Stimulated activated effector memory CD8-positive, alpha-beta T cell treated with anti-CD3 and anti-CD28 coated beads, Interleukin-12 subunit alpha, Interleukin-12 subunit beta, amount 100 ng/mL, for 72 hours (primary cell): ENCODE measurements around the gene RYR2.

Source experiments
- ATAC-seq: fragments of 150-1000 bp; cut with Tn5 transposase; 2 replicates; pipeline ENCODE4 v1.10.0; 2021
- DNase-seq, 2 donors: peaks; one replicate each; pipeline ENCODE4 v3.0.0; 2021 to 2022; ENCODE audit warnings: low spot score in 2 of 2
- H3K27ac Mint-ChIP-seq: one replicate; pipeline ENCODE4 v1.8.0; 2022; ENCODE audit warnings: mild to moderate bottlenecking, mixed read lengths
- H3K36me3 Mint-ChIP-seq: one replicate; pipeline ENCODE4 v1.8.0; 2022; ENCODE audit warnings: mild to moderate bottlenecking, mixed read lengths
- H3K4me1 Mint-ChIP-seq: one replicate; pipeline ENCODE4 v1.8.0; 2022; ENCODE audit warnings: mixed read lengths
- H3K4me3 Mint-ChIP-seq: one replicate; pipeline ENCODE4 v1.8.0; 2022; ENCODE audit warnings: mild to moderate bottlenecking, mixed read lengths
- H3K9me3 Mint-ChIP-seq: one replicate; pipeline ENCODE4 v1.8.0; 2022; ENCODE audit warnings: mixed read lengths

The RYR2 gene

DNA sequence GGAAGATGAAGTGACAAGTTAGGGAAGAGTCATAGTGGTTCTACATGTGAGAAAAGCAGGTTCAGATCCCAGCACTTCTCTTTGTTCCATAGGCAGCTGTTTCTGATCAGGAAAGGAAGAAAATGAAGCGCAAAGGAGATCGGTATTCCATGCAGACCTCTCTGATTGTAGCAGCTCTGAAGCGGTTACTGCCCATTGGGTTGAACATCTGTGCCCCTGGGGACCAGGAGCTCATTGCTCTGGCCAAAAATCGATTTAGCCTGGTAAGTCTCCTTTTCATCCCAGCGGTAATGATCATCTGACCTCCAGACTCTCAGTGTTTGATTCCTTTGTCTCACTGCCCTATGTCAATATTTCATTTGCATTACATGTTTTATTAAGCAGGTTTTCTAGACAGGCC lies 675.1 kb downstream of the RYR2 start:
- Mint-ChIP-seq H3K4me3 (no peak overlapping the region), H3K27ac (no peak overlapping the region), H3K4me1 (no peaks in the 10 kb centered on the region), H3K9me3 (no peaks in the 10 kb centered on the region), H3K36me3 (no peaks in the 10 kb centered on the region)
- DNase-seq (no peak), ATAC-seq (no peak)

DNA sequence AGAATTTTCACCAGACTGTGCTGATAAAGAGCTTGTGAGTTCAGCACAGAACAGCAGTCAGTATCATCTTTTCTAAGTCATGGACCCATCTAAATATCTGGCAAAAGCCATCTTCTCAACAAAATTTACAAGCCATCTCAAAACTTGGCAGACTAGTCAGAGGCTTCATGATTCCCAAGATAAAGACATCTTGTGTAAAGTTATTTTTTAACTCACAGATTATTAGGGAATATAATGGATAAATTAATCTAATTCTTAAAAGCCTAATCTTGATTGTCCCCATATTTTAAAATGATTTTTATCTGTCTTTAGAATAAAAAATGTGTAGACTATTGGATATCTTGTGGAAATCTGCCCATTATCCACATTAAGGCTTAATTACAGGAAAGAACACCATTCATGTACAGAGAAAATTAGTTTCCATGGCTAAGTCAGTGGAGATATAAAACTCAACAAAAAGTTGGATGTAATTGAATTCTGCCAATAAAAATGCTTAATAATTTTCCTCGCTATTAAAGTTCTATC lies 688.9 kb downstream of the RYR2 start:
- Mint-ChIP-seq H3K27ac (no peak overlapping the region), H3K4me3 (no peak overlapping the region), H3K9me3 (peaks cover 13% of the 10 kb centered on the region), H3K4me1 (no peaks in the 10 kb centered on the region), H3K36me3 (no peaks in the 10 kb centered on the region)
- no peak for ATAC-seq
- no peak for DNase-seq

DNA sequence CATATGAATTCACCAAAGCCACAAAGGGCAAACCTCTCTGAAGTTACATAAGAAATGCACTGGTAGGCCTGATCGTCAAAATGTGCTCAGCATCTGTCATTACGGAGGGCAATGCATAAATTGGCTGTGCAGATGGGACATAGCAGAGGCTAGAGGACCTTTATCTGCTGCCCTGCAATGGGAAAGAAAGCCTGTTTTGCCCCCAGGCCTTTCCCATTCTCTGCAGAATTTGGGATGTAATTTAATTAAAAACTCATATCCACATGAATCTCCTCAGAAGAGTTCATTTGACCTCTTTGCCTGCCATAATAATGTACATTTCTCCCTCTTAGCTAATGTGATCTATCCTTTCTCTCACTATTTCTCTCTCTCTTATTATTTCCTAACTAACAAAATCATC lies 690.7 kb downstream of the RYR2 start:
- Mint-ChIP-seq H3K36me3 (no peaks in the 10 kb centered on the region), H3K4me3 (no peak overlapping the region), H3K9me3 (peaks cover 13% of the 10 kb centered on the region), H3K27ac (no peak overlapping the region), H3K4me1 (peaks cover 13% of the 10 kb centered on the region)
- no peak for DNase-seq
- no peak for ATAC-seq

DNA sequence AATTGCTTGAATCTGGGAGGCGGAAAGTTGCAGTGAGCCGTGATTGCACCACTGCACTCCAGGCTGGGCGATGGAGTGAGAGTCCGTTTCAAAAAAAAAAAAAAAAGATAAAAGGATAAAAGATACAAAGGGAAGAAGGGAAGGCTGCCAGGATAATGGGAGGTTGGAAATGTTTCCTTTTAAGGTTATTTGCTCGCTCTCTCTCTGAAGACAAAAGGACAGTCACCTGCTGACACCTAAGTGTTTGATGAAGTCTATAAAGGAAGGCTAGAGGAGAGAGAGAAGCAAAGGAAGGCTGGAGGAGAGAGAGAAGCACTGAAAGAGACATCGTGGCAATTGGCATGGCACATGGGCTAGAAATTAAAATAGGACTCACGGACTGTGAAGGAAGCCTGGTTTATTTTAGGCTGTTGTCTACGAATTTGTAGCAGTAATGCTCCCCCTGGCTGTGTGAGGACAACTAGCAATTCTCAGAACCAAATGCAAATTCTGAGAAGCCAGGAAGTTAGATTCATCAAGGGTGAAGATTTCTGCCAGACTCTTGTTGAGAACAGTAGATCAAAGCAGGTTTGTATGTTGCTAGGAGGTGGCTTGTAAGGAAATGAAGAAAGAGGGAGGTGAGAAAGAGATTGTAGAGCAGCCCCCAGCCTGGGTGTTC lies 694.5 kb downstream of the RYR2 start:
- ATAC-seq (peak; percentile 80), DNase-seq (no peak)
- Mint-ChIP-seq H3K36me3 (no peaks in the 10 kb centered on the region), H3K9me3 (peaks cover 15% of the 10 kb centered on the region), H3K4me1 (peaks cover 19% of the 10 kb centered on the region), H3K27ac (peak overlapping the region; percentile 4), H3K4me3 (peak overlapping the region; percentile 2)

DNA sequence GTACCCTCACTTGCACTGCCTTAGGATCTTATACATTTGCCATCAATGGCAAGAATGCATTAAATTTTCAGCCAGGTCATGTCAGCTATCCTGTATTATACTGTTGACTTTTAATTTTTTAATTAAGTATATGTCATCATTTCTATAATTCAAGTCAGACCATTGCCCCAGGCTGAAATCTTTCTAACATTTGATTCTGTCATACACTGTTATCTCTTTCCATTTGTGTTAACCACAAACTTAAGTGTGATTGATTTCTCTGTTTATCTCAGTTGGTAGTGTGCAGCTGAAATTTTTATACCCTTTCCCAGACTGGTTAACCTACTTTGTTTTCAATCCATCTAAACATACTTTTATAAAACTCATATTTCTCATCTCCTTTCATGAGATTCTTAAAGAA lies 695.5 kb downstream of the RYR2 start:
- Mint-ChIP-seq H3K27ac (no peak overlapping the region), H3K4me3 (no peak overlapping the region), H3K9me3 (peaks cover 15% of the 10 kb centered on the region), H3K4me1 (peaks cover 19% of the 10 kb centered on the region), H3K36me3 (no peaks in the 10 kb centered on the region)
- DNase-seq: no peak
- ATAC-seq: peak; percentile 53

DNA sequence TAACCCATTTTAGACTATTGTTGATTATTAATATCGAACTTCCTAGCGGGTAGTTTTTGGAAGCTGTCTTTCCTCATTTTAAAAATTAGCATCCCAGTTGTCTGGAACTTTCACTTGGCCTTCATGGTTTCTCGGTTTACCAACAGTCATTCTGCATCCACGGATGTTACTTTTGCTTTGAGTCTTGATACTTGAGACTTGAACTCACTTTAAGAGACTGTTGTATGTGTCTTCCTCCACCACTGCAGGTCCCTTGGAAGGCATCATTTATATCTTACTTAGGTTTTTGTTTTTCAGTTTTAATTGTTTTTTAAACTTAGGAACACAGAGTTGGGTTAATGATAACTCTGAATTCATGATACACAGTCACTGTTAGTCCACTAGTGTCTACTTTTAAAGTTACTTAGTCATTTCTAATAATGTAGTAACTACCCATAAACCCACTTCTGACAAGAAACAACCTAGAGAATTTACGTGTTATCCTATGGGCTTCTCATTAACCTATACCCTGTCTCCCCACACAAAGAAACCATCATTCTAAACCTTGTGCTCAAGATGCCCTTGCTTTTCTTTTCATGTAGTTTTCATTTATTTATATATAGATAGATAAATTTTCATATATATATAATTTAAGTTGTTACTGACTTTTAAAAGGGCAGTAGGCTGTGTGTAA lies 696.1 kb downstream of the RYR2 start:
- Mint-ChIP-seq H3K4me3 (no peak overlapping the region), H3K27ac (no peak overlapping the region), H3K9me3 (peaks cover 15% of the 10 kb centered on the region), H3K4me1 (peaks cover 19% of the 10 kb centered on the region), H3K36me3 (no peaks in the 10 kb centered on the region)
- ATAC-seq (peak; percentile 67), DNase-seq (no peak)

DNA sequence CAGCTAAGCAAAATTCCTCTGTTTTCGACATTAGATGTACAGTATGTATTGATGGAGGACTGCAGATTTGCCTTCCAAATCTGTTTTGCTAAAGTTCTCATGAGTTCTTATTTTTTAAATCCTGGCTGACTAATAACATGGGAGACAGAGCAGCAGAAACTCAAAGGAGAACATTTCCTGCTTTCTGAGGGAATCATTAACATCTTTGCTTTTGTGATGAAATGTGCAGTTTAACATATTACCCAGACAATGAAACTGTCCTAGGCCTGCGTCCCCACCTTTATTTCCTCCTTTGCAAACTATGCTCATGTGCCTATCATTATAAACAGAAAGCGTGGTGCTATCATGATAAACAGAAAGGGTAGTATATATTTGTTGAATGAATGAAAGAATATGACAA lies 698.9 kb downstream of the RYR2 start:
- Mint-ChIP-seq H3K4me3 (no peak overlapping the region), H3K9me3 (peaks cover 2% of the 10 kb centered on the region), H3K27ac (no peak overlapping the region), H3K4me1 (peaks cover 19% of the 10 kb centered on the region), H3K36me3 (no peaks in the 10 kb centered on the region)
- DNase-seq (no peak), ATAC-seq (no peak)

DNA sequence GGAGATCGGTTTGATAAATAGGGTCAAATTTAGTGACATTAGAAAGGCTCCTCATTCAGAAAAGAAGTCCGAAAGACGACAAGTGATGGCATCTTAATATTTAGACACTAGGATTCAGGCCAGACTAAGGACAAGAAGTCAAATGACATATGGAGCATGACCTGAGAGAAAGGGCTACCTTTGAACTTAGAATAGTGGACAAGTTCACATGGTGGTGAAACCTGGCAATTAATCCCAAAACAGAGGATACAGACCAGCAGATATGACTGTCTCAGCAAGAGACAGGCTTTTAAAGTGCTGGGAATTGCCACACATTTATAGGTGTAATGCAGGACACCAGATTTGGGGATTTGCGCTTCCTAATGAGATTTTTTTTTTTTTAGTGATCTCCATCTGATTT lies 703.6 kb downstream of the RYR2 start:
- no peak overlapping the region for H3K27ac Mint-ChIP-seq
- no peaks in the 10 kb centered on the region for H3K9me3 Mint-ChIP-seq
- ATAC-seq (no peak), DNase-seq (no peak)
- H3K4me3 Mint-ChIP-seq: no peak overlapping the region
- no peaks in the 10 kb centered on the region for H3K36me3 Mint-ChIP-seq
- no peaks in the 10 kb centered on the region for H3K4me1 Mint-ChIP-seq

DNA sequence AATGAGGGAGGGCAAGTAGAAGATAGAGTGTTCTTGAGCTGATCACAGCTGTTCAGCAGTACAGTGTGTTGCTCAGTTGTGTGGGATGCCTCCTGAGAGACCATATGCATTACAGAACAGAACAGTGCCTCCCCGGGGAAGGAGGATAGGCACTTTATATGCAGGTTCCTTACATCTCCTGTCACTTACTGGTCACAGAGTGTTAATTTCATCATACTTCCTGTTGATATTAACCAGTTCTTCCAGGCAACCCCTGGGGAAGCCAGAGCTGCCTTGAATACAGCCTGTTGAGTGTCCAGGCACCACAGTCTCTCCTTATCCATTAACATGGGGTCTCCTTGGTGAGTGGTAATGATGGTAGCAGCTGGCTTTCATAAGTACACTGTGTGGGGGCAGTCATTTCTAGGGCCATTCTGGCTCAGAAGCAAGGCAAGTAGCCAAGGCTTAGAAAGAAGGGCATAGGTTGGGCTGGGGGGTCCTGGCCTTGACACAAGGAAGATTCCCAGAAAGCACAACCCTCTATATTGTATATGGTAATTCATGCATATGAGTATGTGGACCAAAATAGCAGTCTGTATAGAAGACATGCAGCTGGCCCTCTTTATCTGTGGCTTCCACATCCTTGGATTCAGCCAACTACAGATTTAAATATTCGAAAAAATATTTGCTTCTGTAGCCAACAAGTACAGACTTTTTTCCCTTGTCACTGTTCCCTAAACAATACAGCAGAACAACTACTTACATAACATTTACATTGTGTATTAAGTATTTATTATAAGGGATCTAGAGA lies 706.4 kb downstream of the RYR2 start:
- H3K27ac Mint-ChIP-seq: no peak overlapping the region
- ATAC-seq (peak; percentile 16), DNase-seq (no peak)
- no peaks in the 10 kb centered on the region for H3K36me3 Mint-ChIP-seq
- no peak overlapping the region for H3K4me3 Mint-ChIP-seq
- no peaks in the 10 kb centered on the region for H3K9me3 Mint-ChIP-seq
- no peaks in the 10 kb centered on the region for H3K4me1 Mint-ChIP-seq

DNA sequence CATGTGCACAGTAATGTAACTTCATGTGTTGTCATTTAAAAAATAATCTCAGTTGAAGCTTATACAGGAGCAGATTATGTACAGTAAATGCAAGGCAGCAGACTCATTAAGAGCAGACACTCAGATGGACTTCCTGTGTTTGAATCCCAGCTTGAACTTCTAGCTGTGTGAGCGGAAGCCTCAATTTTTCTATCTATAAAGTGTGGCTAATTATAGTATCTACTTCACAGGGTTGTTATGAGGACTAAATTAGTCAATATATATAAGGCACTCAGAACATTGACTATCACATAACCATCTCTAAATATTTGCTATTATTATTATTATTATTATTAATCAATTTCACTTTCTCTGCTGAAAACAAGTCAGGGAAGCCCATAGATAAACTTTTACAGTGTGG lies 707.1 kb downstream of the RYR2 start:
- DNase-seq: no peak
- no peak overlapping the region for H3K27ac Mint-ChIP-seq
- no peak overlapping the region for H3K4me3 Mint-ChIP-seq
- H3K4me1 Mint-ChIP-seq: peaks cover 1% of the 10 kb centered on the region
- no peaks in the 10 kb centered on the region for H3K36me3 Mint-ChIP-seq
- ATAC-seq: no peak
- no peaks in the 10 kb centered on the region for H3K9me3 Mint-ChIP-seq

DNA sequence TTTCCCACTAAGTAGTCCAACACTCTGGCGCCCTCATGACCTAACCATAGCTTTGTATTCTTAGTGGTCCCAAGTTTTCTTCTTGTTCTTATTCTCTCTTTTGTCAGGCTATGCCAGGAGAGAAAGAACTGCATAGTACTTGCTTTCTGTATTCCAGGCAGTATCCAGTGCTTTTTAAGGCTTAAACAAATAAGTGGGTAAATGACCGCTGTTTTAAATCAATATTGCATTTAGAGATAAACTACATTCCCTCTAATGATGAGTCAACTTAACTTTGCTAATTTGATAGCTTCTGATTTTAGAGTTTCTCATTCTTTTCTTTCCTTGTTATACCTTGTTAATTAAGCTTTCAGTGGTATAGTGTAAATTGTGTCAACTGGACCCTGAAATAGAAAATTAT lies 709.1 kb downstream of the RYR2 start:
- no peak for DNase-seq
- peaks cover 10% of the 10 kb centered on the region for H3K4me1 Mint-ChIP-seq
- no peaks in the 10 kb centered on the region for H3K36me3 Mint-ChIP-seq
- H3K27ac Mint-ChIP-seq: no peak overlapping the region
- H3K9me3 Mint-ChIP-seq: peaks cover 6% of the 10 kb centered on the region
- ATAC-seq: no peak
- no peak overlapping the region for H3K4me3 Mint-ChIP-seq

DNA sequence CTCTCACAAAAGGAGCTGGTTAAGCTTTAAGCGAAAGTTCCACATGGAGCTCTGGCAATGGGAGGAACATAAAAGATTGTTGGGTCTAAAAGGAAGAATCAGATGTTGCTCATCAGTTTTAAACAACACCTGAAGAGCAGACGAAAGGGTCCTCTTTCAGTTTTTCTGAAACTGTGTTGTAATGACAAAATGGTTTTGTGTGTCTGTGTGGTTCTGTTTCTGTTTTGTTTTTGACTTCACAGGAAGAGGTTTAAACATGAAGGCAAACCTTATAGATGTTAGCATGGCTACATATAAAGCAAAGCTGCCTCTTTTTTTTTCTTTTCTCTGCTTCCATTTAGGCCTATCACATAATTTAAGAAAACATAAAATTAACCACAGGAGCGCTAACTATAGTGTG lies 712.6 kb downstream of the RYR2 start:
- H3K9me3 Mint-ChIP-seq: peaks cover 8% of the 10 kb centered on the region
- no peak overlapping the region for H3K4me3 Mint-ChIP-seq
- no peak overlapping the region for H3K27ac Mint-ChIP-seq
- H3K36me3 Mint-ChIP-seq: no peaks in the 10 kb centered on the region
- DNase-seq (no peak), ATAC-seq (no peak)
- peaks cover 10% of the 10 kb centered on the region for H3K4me1 Mint-ChIP-seq

DNA sequence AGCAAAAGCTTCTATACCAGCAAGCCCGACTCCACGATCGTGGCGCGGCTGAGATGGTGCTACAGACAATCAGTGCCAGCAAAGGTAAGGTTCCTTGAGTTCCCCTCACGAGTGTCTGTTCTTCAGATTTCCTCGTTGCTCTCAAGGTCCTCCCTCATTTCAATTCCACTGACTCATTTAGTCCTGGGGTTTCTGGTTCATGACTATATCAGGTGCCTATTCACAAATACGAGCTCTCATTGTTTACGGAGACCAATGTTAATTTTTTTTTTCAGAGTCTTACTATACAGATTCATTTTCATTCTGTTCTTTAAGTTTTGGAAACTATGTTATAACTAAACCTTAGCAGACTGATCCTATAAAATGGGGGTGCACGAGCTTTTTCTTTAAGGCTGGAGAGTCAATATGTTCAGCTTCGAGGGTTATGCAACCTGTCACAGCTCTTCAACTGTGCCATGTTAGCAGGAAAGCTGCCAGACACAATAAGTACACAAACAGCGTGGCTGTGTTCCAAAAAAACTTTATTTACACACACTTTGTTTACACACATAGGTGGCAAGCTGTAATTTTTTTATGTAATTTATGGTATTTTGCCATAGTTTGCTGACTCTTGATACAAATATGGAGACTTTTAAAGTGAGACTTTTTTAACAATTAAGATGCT lies 714.5 kb downstream of the RYR2 start:
- no peak overlapping the region for H3K4me3 Mint-ChIP-seq
- ATAC-seq (no peak), DNase-seq (no peak)
- peaks cover 10% of the 10 kb centered on the region for H3K4me1 Mint-ChIP-seq
- no peak overlapping the region for H3K27ac Mint-ChIP-seq
- no peaks in the 10 kb centered on the region for H3K36me3 Mint-ChIP-seq
- peaks cover 8% of the 10 kb centered on the region for H3K9me3 Mint-ChIP-seq

DNA sequence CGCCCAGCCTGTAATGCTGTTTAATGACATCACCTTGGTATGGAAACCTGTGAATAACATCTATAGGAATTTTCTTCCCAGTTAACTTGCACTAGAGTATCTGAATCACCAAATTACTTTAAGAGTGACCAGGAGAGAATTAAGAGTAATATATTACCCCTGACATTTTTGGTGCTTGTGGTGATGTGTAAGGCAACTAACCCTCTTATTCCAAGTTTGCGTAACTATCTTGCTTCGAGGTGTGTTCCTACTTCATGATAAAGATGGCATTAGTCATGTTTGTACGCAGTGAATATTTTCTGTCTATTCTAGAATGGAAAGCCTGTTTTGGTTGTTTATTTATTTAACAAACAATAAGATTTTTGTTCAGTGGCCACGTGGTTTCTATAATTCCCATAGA lies 717.4 kb downstream of the RYR2 start:
- DNase-seq (no peak), ATAC-seq (no peak)
- no peak overlapping the region for H3K27ac Mint-ChIP-seq
- H3K36me3 Mint-ChIP-seq: no peaks in the 10 kb centered on the region
- H3K4me1 Mint-ChIP-seq: peaks cover 7% of the 10 kb centered on the region
- H3K9me3 Mint-ChIP-seq: peaks cover 6% of the 10 kb centered on the region
- no peak overlapping the region for H3K4me3 Mint-ChIP-seq

DNA sequence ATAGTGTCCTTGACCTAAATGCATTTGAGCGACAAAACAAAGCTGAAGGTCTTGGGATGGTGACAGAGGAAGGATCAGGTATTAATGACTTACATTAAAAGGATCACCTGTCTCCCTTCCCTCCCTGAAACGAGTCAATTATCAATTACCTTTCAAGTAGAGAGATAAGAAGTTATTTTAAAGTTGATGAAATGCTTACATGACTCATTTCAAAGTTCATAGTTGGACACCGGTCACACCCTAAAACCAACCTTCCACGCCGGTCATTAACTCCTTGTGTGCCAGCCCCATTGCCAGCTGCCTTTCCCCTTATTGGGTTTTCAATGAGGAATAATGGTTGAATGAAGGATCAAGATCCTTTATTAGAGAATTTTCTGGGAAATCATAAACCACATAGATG lies 719.0 kb downstream of the RYR2 start:
- Mint-ChIP-seq H3K4me3 (no peak overlapping the region), H3K9me3 (peaks cover 2% of the 10 kb centered on the region), H3K27ac (no peak overlapping the region), H3K4me1 (no peaks in the 10 kb centered on the region), H3K36me3 (no peaks in the 10 kb centered on the region)
- DNase-seq (no peak), ATAC-seq (no peak)
